Neuron (in vitro differentiated cells): ENCODE measurements around the gene SCARF2.
"Not testable (repeated sequence)": the region's sequence is repeated elsewhere in the genome, so short reads cannot be mapped to it uniquely, and the experiment has no call there.

Source experiments
- H2AFZ ChIP-seq: one replicate; pipeline ENCODE4 v1.6.1; 2013; ENCODE audit warnings: low read depth, mild to moderate bottlenecking, inconsistent platforms, low read length, moderate library complexity
- H3K27me3 ChIP-seq: one replicate; pipeline ENCODE4 v1.6.1; 2013; ENCODE audit warnings: low read length; ENCODE audit not compliant: insufficient read depth
- H3K36me3 ChIP-seq: one replicate; pipeline ENCODE4 v1.6.1; 2013; ENCODE audit warnings: low read length; ENCODE audit not compliant: insufficient read depth
- H3K4me1 ChIP-seq: one replicate; pipeline ENCODE4 v1.6.1; 2013; ENCODE audit warnings: low read length; ENCODE audit not compliant: insufficient read depth
- H3K4me3 ChIP-seq: 2 replicates; pipeline ENCODE4 v1.5.1; 2013; ENCODE audit warnings: mild to moderate bottlenecking, low read length, moderate library complexity
- H3K9me3 ChIP-seq: one replicate; pipeline ENCODE4 v1.6.1; 2013; ENCODE audit warnings: low read length

The SCARF2 gene

DNA sequence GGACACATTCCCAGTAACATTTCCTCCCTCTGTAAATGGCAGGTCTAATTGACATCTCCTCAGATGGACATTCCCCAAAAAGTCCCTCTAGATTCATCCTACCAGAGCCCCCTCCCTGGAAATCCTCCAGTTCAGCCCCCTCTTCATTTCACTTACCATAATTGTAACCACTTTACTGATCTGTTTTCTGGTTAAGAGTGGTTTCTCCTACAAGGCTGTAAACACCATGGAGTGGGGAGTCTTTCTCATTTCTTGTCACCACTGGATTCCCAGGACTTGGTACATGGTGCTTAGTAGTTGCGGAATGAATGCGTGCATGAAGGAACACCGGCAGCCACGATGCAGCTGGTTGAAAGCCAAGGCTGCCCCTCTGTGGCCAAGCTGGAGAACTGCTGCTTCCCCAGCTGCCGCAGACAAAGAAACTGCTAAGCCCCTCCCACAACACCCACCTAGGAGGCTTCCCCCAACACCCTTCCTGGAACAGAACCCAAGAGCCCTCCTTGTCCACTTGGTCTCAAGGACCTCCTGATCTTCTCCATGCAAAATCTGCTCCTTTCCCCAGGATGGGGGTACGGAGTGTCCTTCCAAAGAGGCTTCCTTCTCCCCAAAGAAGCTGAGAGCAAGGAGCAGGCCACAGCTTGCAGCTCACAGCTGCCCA is 18.6 kb upstream of the SCARF2 start:
- Histone ChIP-seq H3K4me3 (no peak overlapping the region), H2AFZ (no peak overlapping the region), H3K36me3 (peaks cover 41% of the 10 kb centered on the region), H3K9me3 (no peaks in the 10 kb centered on the region), H3K4me1 (peaks cover 10% of the 10 kb centered on the region), H3K27me3 (no peaks in the 10 kb centered on the region)

GRCh38 chr22:20455709-20456063 is 18.1 kb upstream of the SCARF2 start:
- no peak overlapping the region for H2AFZ ChIP-seq
- no peak overlapping the region for H3K4me3 ChIP-seq
- peaks cover 10% of the 10 kb centered on the region for H3K4me1 ChIP-seq
- peaks cover 41% of the 10 kb centered on the region for H3K36me3 ChIP-seq
- no peaks in the 10 kb centered on the region for H3K27me3 ChIP-seq
- H3K9me3 ChIP-seq, result no peaks in the 10 kb centered on the region

- no peak overlapping the region for H3K4me3 ChIP-seq
- H3K4me1 ChIP-seq, result no peaks in the 10 kb centered on the region
- H2AFZ ChIP-seq, result no peak overlapping the region
- H3K9me3 ChIP-seq, result no peaks in the 10 kb centered on the region
- no peaks in the 10 kb centered on the region for H3K27me3 ChIP-seq
- H3K36me3 ChIP-seq, result peaks cover 41% of the 10 kb centered on the region
Measured at GRCh38 chr22:20453222-20453621, 15.6 kb upstream of the SCARF2 start.

DNA sequence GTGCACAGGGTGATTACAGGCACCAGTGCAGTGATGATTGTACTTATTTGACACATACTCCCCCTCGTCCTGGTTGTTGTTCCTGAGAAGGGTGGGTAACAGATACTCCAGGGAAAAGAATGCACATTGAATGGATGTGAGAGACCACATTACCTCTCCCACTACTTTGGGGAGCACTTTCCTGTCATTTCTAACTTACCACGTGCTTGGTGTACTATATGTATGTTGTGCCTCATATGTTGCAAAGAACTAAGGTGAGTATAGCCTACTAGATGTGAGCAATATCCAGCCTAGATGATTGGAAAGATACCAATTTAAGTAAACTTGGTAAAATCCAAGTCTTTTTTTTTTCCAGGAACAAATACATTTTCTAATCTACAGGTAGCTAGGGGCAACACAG is 14.3 kb upstream of the SCARF2 start:
- Histone ChIP-seq H3K36me3 (peaks cover 32% of the 10 kb centered on the region), H3K4me3 (no peak overlapping the region), H3K9me3 (no peaks in the 10 kb centered on the region)

GRCh38 chr22:20451129-20451778 is 13.6 kb upstream of the SCARF2 start:
- H3K36me3 ChIP-seq, result peaks cover 37% of the 10 kb centered on the region
- not testable (repeated sequence) for H3K4me1 ChIP-seq, H3K27me3 ChIP-seq, H3K9me3 ChIP-seq, H3K4me3 ChIP-seq, H2AFZ ChIP-seq

More for the DNA sequence above, 14.3 kb upstream of the SCARF2 start:
- no peaks in the 10 kb centered on the region for H3K4me1 ChIP-seq
- no peaks in the 10 kb centered on the region for H3K27me3 ChIP-seq
- no peak overlapping the region for H2AFZ ChIP-seq

DNA sequence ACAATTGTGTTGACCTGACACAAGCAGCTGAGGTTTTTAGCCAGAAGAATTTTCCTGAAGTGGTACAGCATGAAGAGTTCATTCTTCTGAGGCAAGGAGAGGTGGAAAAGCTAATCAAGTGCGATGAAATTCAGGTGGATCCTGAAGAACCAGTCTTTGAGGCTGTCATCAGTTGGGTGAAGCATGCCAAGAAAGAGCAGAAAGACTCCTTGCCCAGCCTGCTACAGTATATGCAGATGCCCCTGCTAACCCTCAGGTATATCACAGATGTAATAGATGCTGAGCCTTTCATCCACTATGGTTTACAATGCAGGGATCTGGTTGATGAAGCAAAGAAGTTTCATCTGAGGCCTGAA is 12.9 kb upstream of the SCARF2 start:
- no peak overlapping the region for H3K4me3 ChIP-seq
- H3K4me1 ChIP-seq, result no peaks in the 10 kb centered on the region
- no peaks in the 10 kb centered on the region for H3K27me3 ChIP-seq
- H2AFZ ChIP-seq, result no peak overlapping the region
- H3K36me3 ChIP-seq, result peaks cover 36% of the 10 kb centered on the region
- no peaks in the 10 kb centered on the region for H3K9me3 ChIP-seq

DNA sequence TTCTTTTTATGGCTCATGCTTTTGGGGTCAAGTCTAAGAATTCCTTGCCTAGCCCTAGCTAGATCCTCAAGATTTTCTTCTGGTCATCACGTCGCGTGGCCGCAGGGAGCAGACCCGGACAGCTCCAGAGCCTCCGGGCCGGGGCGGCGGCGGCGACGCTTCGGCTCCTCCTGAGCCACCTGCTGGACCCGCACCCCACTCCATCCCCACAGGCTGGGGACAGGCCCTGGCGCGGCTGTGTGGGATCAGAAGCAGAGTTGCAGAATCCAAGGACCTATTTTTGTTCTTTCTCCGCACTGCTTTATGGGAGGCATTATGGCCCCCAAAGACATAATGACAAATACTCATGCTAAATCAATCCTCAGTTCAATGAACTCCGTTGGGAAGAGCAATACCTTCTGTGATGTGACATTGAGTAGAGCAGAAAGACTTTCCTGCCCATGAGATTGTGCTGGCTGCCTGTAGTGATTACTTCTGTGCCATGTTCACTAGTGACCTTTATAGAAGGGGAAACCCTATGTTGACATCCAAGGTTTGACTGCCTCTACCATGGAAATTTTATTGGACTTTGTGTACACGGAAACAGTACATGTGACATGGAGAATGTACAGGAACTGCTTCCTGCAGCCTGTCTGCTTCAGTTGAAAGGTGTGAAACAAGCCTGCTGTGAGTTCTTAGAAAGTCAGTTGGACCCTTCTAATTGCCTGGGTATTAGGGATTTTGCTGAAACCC is 12.4 kb upstream of the SCARF2 start:
- no peaks in the 10 kb centered on the region for H3K4me1 ChIP-seq

GRCh38 chr22:20448630-20449029 is 11.0 kb upstream of the SCARF2 start:
- no peaks in the 10 kb centered on the region for H3K4me1 ChIP-seq
- H3K4me3 ChIP-seq, result no peak overlapping the region
- H3K36me3 ChIP-seq, result peaks cover 36% of the 10 kb centered on the region
- H3K27me3 ChIP-seq, result no peaks in the 10 kb centered on the region
- H3K9me3 ChIP-seq, result no peaks in the 10 kb centered on the region
- no peak overlapping the region for H2AFZ ChIP-seq

More for the DNA sequence above, 12.4 kb upstream of the SCARF2 start:
- Histone ChIP-seq H3K4me3 (no peak overlapping the region), H2AFZ (no peak overlapping the region), H3K9me3 (no peaks in the 10 kb centered on the region), H3K36me3 (peaks cover 31% of the 10 kb centered on the region), H3K27me3 (no peaks in the 10 kb centered on the region)

DNA sequence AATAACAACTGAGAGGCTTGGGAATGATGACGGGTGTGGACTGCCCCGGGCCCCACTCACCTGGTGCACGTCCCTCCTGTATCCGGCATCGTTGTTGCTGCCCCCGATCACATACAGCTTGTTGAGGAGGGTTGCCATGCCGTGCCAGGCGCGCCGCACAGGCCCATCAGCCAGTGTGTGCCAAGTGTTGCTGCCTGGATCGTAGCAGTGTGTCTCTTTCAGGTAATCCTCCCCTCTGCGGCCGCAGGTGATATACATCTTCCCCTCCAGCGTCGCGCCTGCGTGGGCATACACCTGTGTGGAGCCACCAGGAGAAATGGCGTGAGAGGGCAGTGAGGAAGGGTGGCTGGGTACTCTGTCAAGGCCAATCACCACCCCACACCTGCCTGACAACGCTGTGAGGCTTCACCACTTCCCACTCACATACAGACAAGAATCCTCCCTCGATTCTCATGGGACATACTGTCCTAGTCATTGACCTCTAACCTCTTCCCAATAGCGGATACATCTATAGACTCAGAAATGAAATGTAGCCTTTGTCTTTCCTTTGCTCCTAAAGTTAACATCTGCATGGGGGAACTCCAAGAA is 8.9 kb upstream of the SCARF2 start:
- Histone ChIP-seq H3K4me3 (no peak overlapping the region), H3K27me3 (no peaks in the 10 kb centered on the region), H3K9me3 (no peaks in the 10 kb centered on the region), H2AFZ (no peak overlapping the region), H3K36me3 (peaks cover 37% of the 10 kb centered on the region), H3K4me1 (no peaks in the 10 kb centered on the region)

DNA sequence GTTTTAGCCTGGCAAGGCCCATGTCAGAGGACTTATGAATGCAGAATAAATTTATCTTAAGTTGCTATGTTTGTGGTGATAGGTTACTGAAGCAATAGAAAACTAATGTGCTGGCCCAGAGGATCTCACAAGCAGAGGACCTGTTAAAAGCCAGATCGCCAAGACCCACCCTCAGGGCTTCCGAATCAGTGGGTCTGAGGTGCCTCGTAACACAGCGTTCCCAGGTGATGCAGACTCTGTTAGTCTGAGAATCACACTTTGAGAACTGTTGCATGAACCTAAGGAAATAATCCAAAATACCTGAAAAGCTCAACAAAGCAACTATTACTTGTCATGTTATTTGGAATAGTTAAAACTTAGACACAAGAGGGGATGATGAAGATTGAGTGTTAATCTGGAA is 6.7 kb upstream of the SCARF2 start:
- H3K4me1 ChIP-seq, result no peaks in the 10 kb centered on the region
- H2AFZ ChIP-seq, result no peak overlapping the region
- H3K9me3 ChIP-seq, result no peaks in the 10 kb centered on the region
- peaks cover 36% of the 10 kb centered on the region for H3K36me3 ChIP-seq
- H3K4me3 ChIP-seq, result no peak overlapping the region
- H3K27me3 ChIP-seq, result no peaks in the 10 kb centered on the region

- Histone ChIP-seq H3K9me3 (no peaks in the 10 kb centered on the region), H3K36me3 (peaks cover 36% of the 10 kb centered on the region), H3K4me3 (no peak overlapping the region), H3K4me1 (peaks cover 7% of the 10 kb centered on the region), H3K27me3 (no peaks in the 10 kb centered on the region), H2AFZ (no peak overlapping the region)
Measured at GRCh38 chr22:20442485-20443284, 5.1 kb upstream of the SCARF2 start.

DNA sequence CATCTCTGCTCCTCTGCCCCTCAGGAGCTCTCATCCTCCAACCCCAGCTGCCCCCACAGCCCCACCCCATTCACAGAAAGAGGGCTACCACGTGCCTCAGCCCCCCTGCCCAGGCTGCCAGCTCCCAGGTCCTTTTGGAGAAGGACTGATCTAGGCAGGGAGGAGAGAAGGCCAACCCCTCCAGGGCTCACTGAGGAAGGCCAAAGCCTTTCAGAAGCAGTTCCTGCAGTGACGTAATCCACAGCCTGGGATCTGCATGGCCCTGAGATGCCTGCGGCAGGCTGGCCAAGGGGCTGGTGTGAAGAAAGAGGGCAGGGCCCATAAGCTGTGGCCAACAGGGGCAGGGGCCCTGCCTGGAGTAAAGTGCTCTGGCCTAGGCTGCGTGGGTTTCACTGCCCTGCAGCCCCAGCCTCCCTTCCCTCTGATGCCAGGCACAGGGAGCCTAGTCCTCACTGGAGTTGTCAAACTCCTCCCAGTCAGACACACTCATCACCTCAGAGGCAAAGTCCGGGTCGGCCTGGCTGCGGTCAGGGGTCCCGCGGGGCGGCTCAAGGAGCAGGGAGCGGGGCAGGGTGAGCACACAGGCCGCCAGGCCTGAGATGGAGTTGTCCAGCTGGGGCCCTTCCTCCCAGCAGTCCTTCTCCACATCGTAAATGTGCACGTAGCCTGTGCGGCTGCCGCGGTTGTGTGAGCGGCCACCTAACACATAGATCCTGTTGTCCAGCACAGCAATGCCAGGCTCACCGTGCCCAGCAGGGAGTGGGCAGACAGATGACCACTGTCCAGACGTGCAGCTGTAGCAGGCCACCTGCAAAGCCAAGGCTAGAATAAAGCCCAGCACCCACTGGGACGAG is 4.2 kb upstream of the SCARF2 start:
- H3K27me3 ChIP-seq, result no peaks in the 10 kb centered on the region
- H3K9me3 ChIP-seq, result no peaks in the 10 kb centered on the region
- H3K4me3 ChIP-seq, result no peak overlapping the region
- H3K36me3 ChIP-seq, result peaks cover 36% of the 10 kb centered on the region
- H3K4me1 ChIP-seq, result peaks cover 7% of the 10 kb centered on the region
- H2AFZ ChIP-seq, result no peak overlapping the region
